ENCODE data around the gene MARF1.

DNA sequence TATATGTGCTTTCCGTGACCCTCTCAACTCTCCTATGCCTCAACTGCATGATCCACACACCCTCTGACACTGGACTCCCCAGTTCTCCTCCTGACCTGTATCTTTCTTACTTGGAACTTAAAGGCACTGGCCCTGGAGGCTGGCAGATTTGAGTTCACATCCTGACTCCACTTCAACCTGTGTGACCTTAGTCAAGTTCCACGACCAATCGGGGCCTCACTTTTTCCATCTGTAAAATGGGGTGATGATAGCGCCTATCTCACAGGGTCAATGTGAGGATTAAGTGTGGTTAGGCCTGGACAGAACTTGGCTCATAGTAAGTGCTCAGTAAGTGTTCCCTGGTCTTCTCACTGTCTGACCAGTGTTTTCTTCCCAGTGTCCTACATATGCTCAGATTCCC, 25.1 kb downstream of the MARF1 start:
- TF ChIP-seq, protein P1, sequence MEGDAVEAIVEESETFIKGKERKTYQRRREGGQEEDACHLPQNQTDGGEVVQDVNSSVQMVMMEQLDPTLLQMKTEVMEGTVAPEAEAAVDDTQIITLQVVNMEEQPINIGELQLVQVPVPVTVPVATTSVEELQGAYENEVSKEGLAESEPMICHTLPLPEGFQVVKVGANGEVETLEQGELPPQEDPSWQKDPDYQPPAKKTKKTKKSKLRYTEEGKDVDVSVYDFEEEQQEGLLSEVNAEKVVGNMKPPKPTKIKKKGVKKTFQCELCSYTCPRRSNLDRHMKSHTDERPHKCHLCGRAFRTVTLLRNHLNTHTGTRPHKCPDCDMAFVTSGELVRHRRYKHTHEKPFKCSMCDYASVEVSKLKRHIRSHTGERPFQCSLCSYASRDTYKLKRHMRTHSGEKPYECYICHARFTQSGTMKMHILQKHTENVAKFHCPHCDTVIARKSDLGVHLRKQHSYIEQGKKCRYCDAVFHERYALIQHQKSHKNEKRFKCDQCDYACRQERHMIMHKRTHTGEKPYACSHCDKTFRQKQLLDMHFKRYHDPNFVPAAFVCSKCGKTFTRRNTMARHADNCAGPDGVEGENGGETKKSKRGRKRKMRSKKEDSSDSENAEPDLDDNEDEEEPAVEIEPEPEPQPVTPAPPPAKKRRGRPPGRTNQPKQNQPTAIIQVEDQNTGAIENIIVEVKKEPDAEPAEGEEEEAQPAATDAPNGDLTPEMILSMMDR (IDR thresholded peaks at IDR 0.05) = no peak
- TF ChIP-seq TCF7L2 (IDR thresholded peaks at IDR 0.05; ENCODE audit: low read depth, low read length) = no peak
